Brain microvascular endothelial cell (primary cell): Measurements from ENCODE around the gene UIMC1.
A peak's percentile ranks its signal among the peaks of the same experiment; 100 is the strongest.
"Not testable (repeated sequence)": the region's sequence is repeated elsewhere in the genome, so short reads cannot be mapped to it uniquely, and the experiment has no call there.

Experiments
- DNase-seq: peaks from one replicate; pipeline ENCODE4 v3.0.0-alpha.2; 2020
- H3K27ac ChIP-seq: fragments of 250-450 bp; sonication (Bioruptor Pico); 2 replicates; pipeline ENCODE4 v1.5.1; 2020; ENCODE audit warnings: mild to moderate bottlenecking, moderate library complexity
- H3K27me3 ChIP-seq: fragments of 250-450 bp; sonication (Bioruptor Pico); replicated peaks from 2 replicates; pipeline ENCODE4 v1.5.1; 2020; ENCODE audit warnings: mild to moderate bottlenecking
- H3K36me3 ChIP-seq: fragments of 250-450 bp; sonication (Bioruptor Pico); replicated peaks from 2 replicates; pipeline ENCODE4 v1.5.1; 2020; ENCODE audit warnings: mild to moderate bottlenecking
- H3K4me3 ChIP-seq: 2 replicates; pipeline ENCODE4 v1.5.1; 2011; ENCODE audit warnings: low read depth, mild to moderate bottlenecking, control low read depth, low read length, moderate library complexity
- CTCF ChIP-seq: IDR thresholded peaks from 2 replicates; pipeline ENCODE4 v1.5.1; 2011; ENCODE audit warnings: low read depth, mild to moderate bottlenecking, moderate library complexity, low read length, control low read depth, inconsistent platforms; ENCODE audit errors: missing control alignments
- in situ Hi-C: cut with HindIII; loops from 2 replicates; pipeline ENCODE4 v1.10.0; 2017; ENCODE audit warnings: low sequenced_read_pairs, low pct_ligation_motif_present

Gene UIMC1

GRCh38 chr5:177006265-177006972 lies at the start of gene UIMC1:
TSS of gene UIMC1 (minus strand) at chr5:177006779. CDS start at chr5:176982615, 24,164 bp downstream.
- DNase-seq, result peak; percentile 88
- no peak for TF ChIP-seq CTCF
- peak within 1 kb of the TSS; percentile 94 for H3K4me3 ChIP-seq
- H3K36me3 ChIP-seq, result no peaks in the 10 kb centered on the region
- in situ Hi-C loops, result no loop called here
- peak within 1 kb of the TSS; percentile 91 for H3K27ac ChIP-seq
- H3K27me3 ChIP-seq, result no peaks in the 10 kb centered on the region

- H3K27me3 ChIP-seq, result no peaks in the 10 kb centered on the region
- no peak for TF ChIP-seq CTCF
- in situ Hi-C loops, result no loop called here
- H3K36me3 ChIP-seq, result peaks cover 14% of the 10 kb centered on the region
- DNase-seq, result no peak
- no peak overlapping the region for H3K27ac ChIP-seq
- H3K4me3 ChIP-seq, result no peak overlapping the region
These were observed 42.7 kb upstream of the UIMC1 start for GRCh38 chr5:177049285-177049684.

GRCh38 chr5:177048531-177048930 lies 42.0 kb upstream of the UIMC1 start:
- H3K36me3 ChIP-seq, result peaks cover 11% of the 10 kb centered on the region
- H3K4me3 ChIP-seq, H3K27me3 ChIP-seq, H3K27ac ChIP-seq, DNase-seq, in situ Hi-C loops: not testable (repeated sequence)

GRCh38 chr5:177045631-177046030 lies 39.1 kb upstream of the UIMC1 start:
- no peak for TF ChIP-seq CTCF
- Histone ChIP-seq H3K4me3 (no peak overlapping the region), H3K27ac (no peak overlapping the region), H3K27me3 (no peaks in the 10 kb centered on the region), H3K36me3 (peaks cover 19% of the 10 kb centered on the region)
- in situ Hi-C loops, result no loop called here
- DNase-seq, result no peak

GRCh38 chr5:177044641-177045040 lies 38.1 kb upstream of the UIMC1 start:
- no peak overlapping the region for H3K27ac ChIP-seq
- no peaks in the 10 kb centered on the region for H3K27me3 ChIP-seq
- no peak for DNase-seq
- H3K4me3 ChIP-seq, result no peak overlapping the region
- peaks cover 11% of the 10 kb centered on the region for H3K36me3 ChIP-seq
- in situ Hi-C loops, result no loop called here
- TF ChIP-seq CTCF, result no peak

- Histone ChIP-seq H3K36me3 (peaks cover 11% of the 10 kb centered on the region), H3K4me3 (no peak overlapping the region), H3K27ac (no peak overlapping the region), H3K27me3 (no peaks in the 10 kb centered on the region)
- in situ Hi-C loops, result no loop called here
- no peak for TF ChIP-seq CTCF
- DNase-seq, result no peak
These were observed 37.4 kb upstream of the UIMC1 start for GRCh38 chr5:177043958-177044357.
